K562 (cell line): ENCODE results near the gene KNDC1. TPM values are rescaled to one million over a fixed set of nuclear protein-coding genes. Genes with fewer than 3 reads are reported as not detected.

Experiments
- ATAC-seq: fragments of 200-7000 bp; cut with Tn5 transposase; 3 replicates; pipeline ENCODE4 v1.9.1; 2020; ENCODE audit warnings: moderate library complexity
- BruUV-seq: library from RNA; stranded (reverse); fragments of 400-500 nt; replicated peaks from 2 replicates; lab custom pipeline; 2021; lab: Mats Ljungman, UMichigan
- CTCF ChIA-PET: fragments of 300-600 bp; formaldehyde crosslinking; extraction: SDS; loops from one replicate; lab custom pipeline; 2021; ENCODE audit warnings: low intra/inter-chr PET ratio; lab: Yijun Ruan, JAX
- POLR2A ChIA-PET: fragments of 300-600, 350-650 bp; sonication (Branson Sonifier 250); formaldehyde crosslinking; extraction: SDS; loops from one replicate; lab custom pipeline; 2021; ENCODE audit warnings: antibody characterized with exemption, inconsistent platforms; lab: Yijun Ruan, JAX
- DNase-seq, 4 experiments: peaks; one replicate each; pipeline versions ENCODE4 v3.0.0 to v3.0.0-alpha.2; 2011 to 2018; ENCODE audit warnings: low spot score in 3 of 4, mixed read lengths in 3 of 4; ENCODE audit errors: extremely low read depth in 1 of 4
- FAIRE-seq: peaks from 2 replicates; lab custom pipeline; 2011; peaks lifted over from hg19 to GRCh38; lab: Jason Lieb, UNC
- H2AFZ ChIP-seq: 2 replicates; pipeline ENCODE4 v1.6.0; 2011; ENCODE audit warnings: low read depth, low read length, control low read depth, inconsistent platforms
- H3K27ac ChIP-seq: fragments of 200-600 bp; 3 replicates; pipeline ENCODE4 v1.8.0; 2011; ENCODE audit warnings: low read depth, mild to moderate bottlenecking, control low read depth, inconsistent platforms, low read length, moderate library complexity, mixed read lengths; ENCODE audit errors: extremely low read depth
- H3K27me3 ChIP-seq, 2 experiments: fragments of 300-600 bp in 1 of 2; 2 replicates in 1 of 2; 3 replicates in 1 of 2; pipeline versions ENCODE4 v1.6.0 to v1.8.0; 2011; ENCODE audit warnings: inconsistent platforms in 2 of 2, low read length in 2 of 2, mild to moderate bottlenecking in 1 of 2, mixed read lengths in 1 of 2, moderate library complexity in 1 of 2; ENCODE audit not compliant: control insufficient read depth in 2 of 2, insufficient read depth in 2 of 2
- H3K36me3 ChIP-seq: fragments of 300-600 bp; 3 replicates; pipeline ENCODE4 v1.8.0; 2011; ENCODE audit warnings: mild to moderate bottlenecking, low read length, inconsistent platforms; ENCODE audit not compliant: control insufficient read depth, insufficient read depth
- H3K4me1 ChIP-seq, 2 experiments: fragments of 200-600 bp in 1 of 2; replicated peaks in 1 of 2; 2 replicates in 1 of 2; 3 replicates in 1 of 2; pipeline versions ENCODE4 v1.5.1 to v1.8.0; 2011; ENCODE audit warnings: inconsistent platforms in 2 of 2, low read length in 2 of 2, mild to moderate bottlenecking in 1 of 2, mixed read lengths in 1 of 2, moderate library complexity in 1 of 2; ENCODE audit not compliant: control insufficient read depth in 2 of 2, insufficient read depth in 2 of 2
- H3K4me2 ChIP-seq: 2 replicates; pipeline ENCODE4 v1.6.1; 2011; ENCODE audit warnings: low read length, control low read depth, inconsistent platforms, mixed read lengths; ENCODE audit not compliant: insufficient read depth
- H3K4me3 ChIP-seq: fragments of 200-600 bp; sonication (generic), shearing (Covaris generic); 2 replicates; pipeline ENCODE4 v1.5.1; 2016; ENCODE audit warnings: control low read depth, inconsistent platforms
- H3K79me2 ChIP-seq: fragments of 200-600 bp; 3 replicates; pipeline ENCODE4 v1.8.0; 2011; ENCODE audit warnings: low read length, inconsistent platforms; ENCODE audit not compliant: control insufficient read depth, insufficient read depth
- H3K9ac ChIP-seq, 2 experiments: 2 replicates each; pipeline versions ENCODE4 v1.6.0 to v1.6.1; 2011; ENCODE audit warnings: low read depth in 2 of 2, low read length in 2 of 2, control low read depth in 1 of 2, inconsistent platforms in 1 of 2, mild to moderate bottlenecking in 1 of 2, mixed read lengths in 1 of 2; ENCODE audit not compliant: insufficient read depth in 1 of 2
- H3K9me1 ChIP-seq: one replicate; pipeline ENCODE4 v1.6.0; 2011; ENCODE audit warnings: inconsistent platforms, mild to moderate bottlenecking, low read length, moderate library complexity; ENCODE audit not compliant: control insufficient read depth, insufficient read depth
- H3K9me3 ChIP-seq: replicated peaks from 2 replicates; pipeline ENCODE4 v1.5.1; 2011; ENCODE audit warnings: low read depth, low read length, inconsistent platforms; ENCODE audit not compliant: control insufficient read depth, insufficient read depth
- H4K20me1 ChIP-seq: replicated peaks from 2 replicates; pipeline ENCODE4 v1.6.1; 2011; ENCODE audit warnings: low read length, inconsistent platforms, mixed read lengths; ENCODE audit not compliant: control insufficient read depth, insufficient read depth
- HOMEZ ChIP-seq: fragments of 250-450 bp; sonication (Bioruptor Pico); IDR thresholded peaks from 2 replicates; pipeline ENCODE4 v1.4.0; 2020; ENCODE audit warnings: mild to moderate bottlenecking, moderate library complexity
- KLF16 ChIP-seq: IDR thresholded peaks from 2 replicates; pipeline ENCODE4 v1.6.1; 2016; ENCODE audit warnings: antibody characterized with exemption
- LARP7 ChIP-seq: fragments of 450-650 bp; IDR thresholded peaks from 2 replicates; pipeline ENCODE4 v1.6.1; 2016
- MITF ChIP-seq: IDR thresholded peaks from 2 replicates; pipeline ENCODE4 v1.6.1; 2014; ENCODE audit warnings: antibody characterized with exemption
- NFE2 ChIP-seq: IDR thresholded peaks from 2 replicates; pipeline ENCODE4 v1.6.1; 2014; ENCODE audit warnings: antibody characterized with exemption, low read depth
- THAP7 ChIP-seq: fragments of 250-450 bp; sonication (Bioruptor Pico); IDR thresholded peaks from 2 replicates; pipeline ENCODE4 v1.5.0; 2021
- USF2 ChIP-seq: sonication (generic); formaldehyde crosslinking; IDR thresholded peaks from 2 replicates; pipeline ENCODE4 v1.5.0; 2020; ENCODE audit warnings: missing genetic modification reagents
- ZMIZ1 ChIP-seq, 2 experiments: fragments of 150-350 bp in 1 of 2; IDR thresholded peaks; 2 replicates each; pipeline ENCODE4 v1.6.1; 2012 to 2016; ENCODE audit warnings: low read depth in 2 of 2, low read length in 2 of 2, mild to moderate bottlenecking in 1 of 2, moderate library complexity in 1 of 2
- WGBS: fragments of 100-300 bp; shearing (Covaris generic); methylation state at CpG from one replicate; pipeline ENCODE4 v1.1.6; 2016; ENCODE audit warnings: low coverage, mixed read lengths; ENCODE audit not compliant: insufficient coverage; ENCODE audit errors: missing lambda C conversion rate; 5-methylcytosine and 5-hydroxymethylcytosine counted together
- in situ Hi-C: fragments of 300-500 bp; cut with MboI; formaldehyde crosslinking; loops from 4 replicates; pipeline ENCODE4 v1.15.0; 2018; ENCODE audit warnings: inconsistent platforms, mixed read lengths
- intact Hi-C: fragments of 100-400 bp; cut with micrococcal nuclease; formaldehyde crosslinking; loops from 2 replicates; pipeline ENCODE4 v1.14.2; 2022
- polyA plus RNA-seq, 8 experiments: library from polyadenylated mRNA; depleted of rRNA in 4 of 8; stranded (reverse) in 5 of 8; unstranded in 3 of 8; fragments of >200 nt; fragmentation: Nextera tagmentation in 2 of 8; fragmentation: Illumina TruSeq in 1 of 8; extraction: Ambion mirVana in 2 of 8; extraction: Trizol in 1 of 8; gene quantifications; 2 replicates each; pipeline versions ENCODE4 v1.2.1 to v1.2.3, GENCODE V29; 2011 to 2014; ENCODE audit warnings: inconsistent platforms in 1 of 8, missing spikeins in 1 of 8
- total RNA-seq, 7 experiments: library from RNA; depleted of rRNA in 6 of 7; stranded (reverse); fragments of >200 nt in 6 of 7; fragmentation: Illumina TruSeq in 2 of 7; extraction: Trizol in 2 of 7; gene quantifications; 2 replicates each; pipeline versions ENCODE4 v1.2.1 to v1.2.3, GENCODE V29; 2011 to 2021; ENCODE audit warnings: low replicate concordance in 1 of 7

KNDC1 gene
- total and polyA plus RNA-seq, 9 of the 15 experiments (the other 6 are each of a cell fraction or from before 2014, with no cell fraction given), result 0.07 to 0.26 (median 0.11) TPM; not detected in 6

GRCh38 chr10:133201948-133202725, 42.1 kb downstream of the KNDC1 start:
- Histone ChIP-seq H3K4me2 (no peak overlapping the region), H3K9me3 (no peaks in the 10 kb centered on the region), H3K4me3 (no peak overlapping the region), H3K79me2 (no peaks in the 10 kb centered on the region), H3K4me1 (peaks cover 0 to 78% of the 10 kb centered on the region in 2 experiments; a peak in 2 of 5 replicates), H3K27ac (no peak overlapping the region), H4K20me1 (no peaks in the 10 kb centered on the region), H3K9ac (no peak overlapping the region), H3K9me1 (no peaks in the 10 kb centered on the region), H3K27me3 (peaks cover 16 to 79% of the 10 kb centered on the region in 2 experiments; a peak in 3 of 5 replicates), H2AFZ (no peak overlapping the region), H3K36me3 (no peaks in the 10 kb centered on the region)
- POLR2A ChIA-PET, result interaction anchor here (0.8 to 1.2 kb wide), 2 partner anchors 15 to 24 kb away, joined by 4 to 5 read pairs; no protein-coding TSS in a partner anchor
- ATAC-seq (no peak), DNase-seq (no peak), FAIRE-seq (no peak)
- no peak for TF ChIP-seq THAP7 (CRISPR knock-in tag)
- TF ChIP-seq LARP7, result no peak
- TF ChIP-seq KLF16, result no peak
- TF ChIP-seq HOMEZ (CRISPR knock-in tag), result no peak
- no peak for TF ChIP-seq ZMIZ1 (IDR thresholded peaks at IDR 0.05; ENCODE audit: low read depth in 2 of 2, low read length in 2 of 2)
- TF ChIP-seq USF2 (CRISPR knock-in tag), result no peak
- no peak for TF ChIP-seq MITF
- no peak for TF ChIP-seq NFE2
- intact Hi-C loops (no loop called here), in situ Hi-C loops (no loop called here)
- CTCF ChIA-PET, result no interaction called here
- 2% methylated on average over 21 of the region's 29 CpGs for WGBS
- BruUV-seq, result no TSS peak
